Cortex of kidney (tissue), 1 donor: ENCODE measurements around the gene PRG2.

Experiments used
- DNase-seq: peaks from one replicate; lab custom pipeline; 2025; lab: John Stamatoyannopoulos, UW

Gene PRG2

DNA sequence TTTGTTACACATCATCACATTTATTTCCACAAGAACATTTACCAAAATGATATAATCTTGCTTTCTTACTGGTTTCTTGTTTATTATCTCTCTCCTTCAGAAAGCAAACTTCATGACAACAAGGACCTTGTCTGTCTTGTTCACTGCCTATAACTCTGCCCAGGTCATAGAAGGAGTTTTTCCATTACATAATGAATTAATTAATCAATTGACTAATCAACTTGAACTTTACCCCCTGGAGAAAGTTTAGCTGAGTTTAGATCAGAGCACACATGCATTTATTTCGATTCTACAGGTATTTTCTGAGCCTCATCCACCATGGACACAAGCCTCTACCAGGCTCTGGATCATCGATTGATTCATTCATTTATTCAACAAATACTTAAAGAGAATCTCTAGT is 6.3 kb upstream of the PRG2 start:
- DNase-seq: no peak

DNA sequence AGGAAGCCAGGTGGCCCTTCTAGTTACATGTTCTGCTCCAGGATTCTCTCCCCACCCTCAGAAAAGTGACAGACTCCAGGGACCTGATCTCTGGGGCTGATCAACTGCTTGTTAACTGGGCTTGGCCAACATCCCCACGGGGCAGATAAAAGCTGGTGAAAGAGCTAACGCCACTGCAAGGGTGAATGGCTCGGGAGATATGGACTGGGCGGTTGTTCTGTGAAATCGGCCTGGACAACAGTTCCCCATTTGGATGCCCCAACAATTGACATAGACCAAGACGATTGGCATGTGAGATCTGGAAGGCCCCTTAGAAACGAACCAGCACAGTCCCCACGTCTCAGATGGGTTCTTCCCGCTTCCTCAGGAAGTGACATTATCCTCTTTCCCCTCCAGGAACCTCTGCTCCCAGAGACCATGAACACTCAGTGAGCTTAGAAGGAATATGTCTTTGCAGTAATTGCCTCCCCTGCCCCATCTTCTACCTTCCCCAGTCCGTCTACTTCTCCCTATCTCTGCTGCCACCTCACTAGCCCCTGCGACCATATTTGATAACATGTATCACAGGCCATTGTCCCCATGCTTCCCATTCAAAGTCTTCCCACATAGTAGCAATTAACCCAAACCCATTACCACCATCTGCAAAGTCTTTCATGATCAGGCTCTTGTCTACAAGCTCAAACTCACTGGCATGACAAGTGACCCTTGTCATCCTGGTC is 5.6 kb upstream of the PRG2 start:
- no peak for DNase-seq

DNA sequence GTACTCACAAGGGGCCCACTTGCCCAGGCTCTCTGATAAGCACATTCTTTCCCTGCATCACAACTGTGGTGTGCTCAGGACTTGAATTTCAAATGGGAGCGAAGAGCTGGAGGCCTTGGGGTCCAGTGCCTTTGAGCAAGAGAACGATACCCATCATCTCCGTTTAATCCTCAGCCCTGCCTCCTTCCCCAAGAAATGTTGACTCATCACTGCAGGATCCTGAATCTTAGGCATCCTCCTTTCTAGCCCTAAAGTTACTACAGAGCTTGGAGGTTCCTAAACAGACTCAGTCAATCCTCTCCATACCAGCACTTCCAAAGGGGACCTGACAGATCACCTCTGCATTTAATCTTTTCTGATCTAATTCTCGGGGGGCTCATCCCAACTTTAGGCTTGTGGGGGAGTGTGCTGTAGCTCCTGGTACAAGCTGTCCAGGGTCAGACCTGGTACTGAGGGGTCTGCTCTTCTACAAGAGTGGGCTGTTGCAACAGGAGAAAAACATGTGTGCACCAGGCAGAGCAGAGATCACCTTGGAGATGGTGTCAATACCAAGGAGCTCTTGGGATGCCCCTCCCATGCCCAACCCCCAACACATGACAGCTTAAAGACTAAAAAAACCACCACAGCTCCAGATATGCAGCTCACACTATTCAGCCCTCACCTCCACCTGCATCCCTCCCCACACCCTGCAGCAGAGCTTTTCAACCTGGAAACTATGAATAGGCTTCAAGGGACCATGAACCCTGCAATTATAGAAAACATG is 3.9 kb upstream of the PRG2 start:
- DNase-seq: no peak

DNA sequence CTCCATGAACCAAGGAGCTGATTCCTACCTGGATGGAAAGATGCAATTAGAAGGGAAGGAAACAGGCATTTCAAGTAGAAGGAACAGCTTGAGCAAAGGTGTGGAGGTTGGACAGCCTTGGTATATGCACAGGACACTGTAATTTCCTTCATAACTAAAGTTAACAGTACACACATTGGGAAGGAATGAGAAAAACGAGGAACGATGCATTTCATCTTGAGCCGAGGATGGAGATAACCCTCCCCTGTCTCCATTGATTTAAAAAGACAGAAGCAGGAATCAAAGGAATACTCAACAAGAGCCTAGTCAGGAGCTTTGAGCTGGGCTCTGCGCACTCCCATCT is 2.3 kb upstream of the PRG2 start:
- no peak for DNase-seq

DNA sequence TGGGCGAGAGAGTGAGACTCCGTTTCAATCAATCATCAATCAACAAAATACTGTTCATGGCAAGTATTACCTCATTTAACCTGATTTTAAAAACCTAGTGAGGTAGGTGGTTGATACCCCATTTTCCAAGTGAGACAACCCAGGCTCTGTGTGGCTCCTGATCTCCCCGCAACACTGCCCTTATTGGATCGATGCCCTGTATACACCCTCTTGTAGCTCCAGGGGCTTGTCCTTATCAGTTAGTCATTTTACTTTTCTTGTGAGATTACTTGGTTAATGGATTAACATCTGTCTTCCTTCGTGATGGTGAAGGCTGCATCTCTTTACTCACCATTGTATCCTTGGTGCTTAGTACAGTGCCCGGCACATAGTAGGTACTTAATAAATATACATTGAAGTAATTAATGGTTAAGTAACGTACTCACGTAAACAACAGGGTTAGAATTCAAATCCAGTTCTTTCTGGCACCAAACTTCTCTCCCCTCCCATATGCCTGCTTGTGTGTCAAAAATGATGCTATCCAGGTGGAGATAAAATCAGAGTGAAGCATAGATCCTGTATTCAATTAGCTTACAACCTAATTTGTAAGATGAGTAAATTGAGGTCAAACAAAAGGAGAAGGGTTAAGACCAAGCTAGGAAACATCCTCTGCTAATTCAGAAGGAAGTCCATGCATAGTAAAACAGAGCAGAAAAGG is 1.8 kb upstream of the PRG2 start:
- DNase-seq: no peak

DNA sequence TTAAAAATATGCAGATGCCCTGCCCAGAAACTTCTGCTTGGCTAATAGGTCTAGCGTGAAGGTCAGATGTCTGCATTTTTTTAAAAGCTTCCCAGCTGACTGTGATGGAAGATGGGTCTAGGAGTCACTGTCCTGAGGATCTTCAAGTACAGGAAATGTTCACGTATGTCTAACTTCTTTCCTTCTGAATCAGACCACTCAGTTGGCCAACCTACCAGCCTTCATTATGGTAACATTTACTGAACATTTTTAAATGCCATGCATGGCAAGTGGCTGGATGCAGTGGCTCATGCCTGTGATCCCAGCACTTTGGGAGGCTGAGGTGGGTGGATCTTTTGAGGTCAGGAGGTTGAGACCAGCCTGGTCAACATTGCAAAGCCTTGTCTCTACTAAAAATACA is 1.1 kb upstream of the PRG2 start:
- DNase-seq: no peak

DNA sequence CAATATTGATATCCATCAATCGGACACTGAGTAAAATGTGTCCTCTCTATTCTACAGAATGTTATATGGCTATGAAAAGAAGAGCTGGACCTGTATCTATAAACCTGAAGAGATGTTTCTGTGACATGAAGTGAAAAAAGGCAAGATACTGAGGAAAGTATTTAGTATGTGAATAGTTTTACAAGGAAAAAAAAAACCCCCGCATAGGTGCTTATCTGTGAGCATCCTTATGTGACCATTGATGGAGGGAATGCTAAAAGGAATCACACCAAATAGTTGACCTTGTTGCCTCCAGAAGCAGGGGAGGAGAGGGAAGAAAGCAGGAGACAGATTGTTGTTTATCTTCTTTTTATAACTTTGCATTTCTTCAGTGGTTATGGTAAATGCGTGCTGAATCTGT is 661 bp upstream of the PRG2 start:
- no peak for DNase-seq

DNA sequence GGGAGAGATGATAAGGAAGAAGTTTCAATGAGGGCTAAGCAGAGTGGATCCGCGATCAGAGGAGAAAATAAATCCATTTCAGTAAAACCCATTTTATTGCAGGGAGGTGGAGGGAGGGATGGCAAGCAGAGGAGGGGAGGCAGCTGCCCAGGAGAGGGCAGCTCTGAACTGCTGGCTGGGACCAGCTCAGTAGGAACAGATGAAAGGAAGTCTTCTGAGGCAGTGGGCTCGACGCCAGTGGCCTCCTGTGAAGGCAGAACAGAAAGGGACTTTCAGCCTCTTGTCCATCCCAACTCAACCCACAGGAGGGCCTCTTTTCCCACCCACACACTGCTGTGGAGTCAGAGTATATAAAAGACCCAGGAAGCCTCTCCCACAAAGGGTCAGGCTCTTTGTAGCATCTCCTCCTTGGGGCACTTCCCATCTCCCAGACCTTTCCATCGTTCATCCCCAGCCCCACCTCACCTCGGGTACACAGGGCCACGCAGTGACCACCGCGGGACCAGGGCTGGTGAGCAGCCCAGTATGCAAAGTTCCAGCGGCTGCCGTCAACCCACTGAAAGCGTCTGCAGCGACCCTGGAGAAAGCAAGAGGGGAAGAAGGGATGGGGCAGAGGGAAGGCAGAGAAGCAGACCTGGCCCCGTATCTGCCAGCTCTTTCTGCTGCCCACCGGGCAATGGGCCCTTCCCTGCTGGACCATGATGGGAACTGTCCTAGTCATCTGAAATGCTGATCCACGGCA is 3.0 kb downstream of the PRG2 start:
- no peak for DNase-seq

DNA sequence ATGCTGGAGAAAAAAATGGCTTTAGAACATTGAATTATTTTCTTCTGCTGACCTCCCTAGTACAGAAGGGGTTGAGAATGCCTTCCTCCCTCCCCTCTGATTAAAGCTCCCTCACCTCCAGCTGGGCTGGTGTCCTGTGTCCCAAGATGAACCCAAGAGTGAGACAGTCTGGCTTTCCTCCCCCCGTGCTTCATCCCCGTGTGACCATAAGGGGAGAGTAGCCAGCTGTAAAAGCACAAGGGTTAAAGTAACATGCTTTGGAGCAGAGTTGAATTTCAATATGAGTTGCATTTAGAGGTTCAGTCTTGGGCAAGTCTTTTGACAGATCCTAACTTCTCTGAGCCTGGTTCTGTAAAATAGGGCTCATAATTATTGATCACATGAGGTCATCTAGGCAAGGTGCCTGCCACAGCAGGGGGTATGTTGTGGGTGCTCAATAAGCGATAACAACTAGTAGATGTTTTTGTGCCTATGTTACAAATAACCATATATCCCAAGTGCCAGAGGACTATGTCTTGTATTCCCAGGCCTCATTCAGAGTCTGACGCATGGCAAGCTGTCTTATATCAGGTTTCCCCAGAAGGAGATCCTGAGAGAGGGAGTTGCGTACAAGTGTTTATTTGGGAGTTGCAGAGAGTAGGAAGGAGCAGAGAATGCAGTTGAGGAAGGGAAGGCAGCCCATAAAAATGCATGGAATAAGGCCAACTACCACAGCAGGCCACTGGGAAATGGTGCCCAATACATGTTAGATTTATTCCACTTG is 4.1 kb downstream of the PRG2 start:
- no peak for DNase-seq

DNA sequence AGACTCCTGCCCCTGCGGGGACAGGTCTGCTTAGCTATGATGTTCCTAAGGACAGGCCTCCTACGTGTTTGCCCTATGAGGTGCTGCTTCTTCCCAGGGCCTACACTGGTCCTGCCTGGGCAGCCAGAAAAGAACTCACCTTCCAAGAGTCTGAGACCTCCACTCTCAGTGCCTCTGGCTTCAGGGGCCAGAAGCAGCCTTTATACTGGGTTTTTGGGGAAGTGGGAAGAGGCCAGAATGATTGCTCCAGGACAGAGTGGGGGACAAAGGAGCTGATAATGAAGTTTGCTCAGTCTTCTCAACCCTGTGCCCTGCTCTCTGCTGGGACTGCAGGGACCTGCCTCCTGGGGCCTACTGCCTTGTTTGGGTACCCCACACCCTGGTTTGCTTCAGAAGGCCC is 9.5 kb downstream of the PRG2 start, which contains the start of gene PRG3:
TSS of gene PRG3 (minus strand) at position 176 of the 400 bp plus-strand sequence. CDS start 442 bp downstream, outside the sequence.
- DNase-seq: no peak

DNA sequence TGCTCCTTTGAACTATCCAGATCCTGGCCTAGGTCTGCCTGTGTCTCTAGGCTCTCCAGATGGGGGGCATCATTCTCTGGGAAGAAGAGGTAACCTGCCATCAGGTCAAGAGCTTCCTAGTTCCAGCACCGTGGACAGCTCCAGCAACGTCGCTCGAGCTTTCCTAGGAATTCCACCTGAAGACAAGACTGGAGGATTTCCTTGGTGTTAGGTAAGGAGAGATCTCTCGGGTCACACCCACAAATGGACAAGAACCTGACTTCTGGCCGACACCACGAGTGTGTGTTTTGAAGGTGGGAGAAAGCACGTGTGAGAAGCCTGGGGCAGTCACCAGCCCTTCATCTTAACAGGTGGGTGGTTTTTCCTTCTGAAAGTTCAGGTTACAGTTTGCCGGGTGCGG is 10.7 kb downstream of the PRG2 start:
- no peak for DNase-seq

DNA sequence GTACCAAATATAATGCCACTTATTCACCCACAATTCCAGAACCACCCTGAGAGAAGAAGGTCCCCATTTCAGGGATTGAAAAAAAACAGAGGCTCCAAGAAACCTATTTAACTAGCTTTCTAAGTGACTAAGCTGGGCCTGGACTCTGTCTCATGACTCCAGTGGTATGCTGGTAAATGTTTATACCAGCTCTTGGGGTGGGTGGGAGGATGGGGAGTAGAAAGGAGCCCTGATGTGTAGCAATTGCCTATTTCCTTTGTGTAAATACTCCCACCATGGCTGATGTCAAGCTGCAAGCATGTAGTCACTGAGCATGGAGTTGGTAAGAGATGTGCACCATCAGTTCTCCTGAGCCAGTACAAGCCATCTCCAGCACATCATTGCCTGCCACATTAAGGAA is 12.3 kb downstream of the PRG2 start:
- DNase-seq: no peak

DNA sequence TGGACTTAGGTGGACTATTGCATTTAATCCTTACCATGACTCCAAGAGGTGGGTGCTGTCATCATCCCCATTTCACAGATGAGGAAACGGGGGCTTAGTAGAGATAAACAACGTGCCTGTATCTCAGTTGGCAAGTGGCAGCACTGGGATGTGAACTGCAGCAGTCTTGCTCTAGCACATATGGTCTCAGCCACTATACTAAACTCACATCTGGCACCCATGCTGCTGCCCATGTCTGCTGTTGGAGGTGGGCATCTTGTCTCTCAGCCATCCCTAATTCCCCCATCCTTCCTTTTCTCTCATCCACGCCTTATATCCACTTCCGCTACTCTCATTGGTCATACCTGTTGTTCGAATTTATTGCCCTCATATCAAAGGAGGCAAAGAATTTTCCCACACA is 13.3 kb downstream of the PRG2 start:
- no peak for DNase-seq

DNA sequence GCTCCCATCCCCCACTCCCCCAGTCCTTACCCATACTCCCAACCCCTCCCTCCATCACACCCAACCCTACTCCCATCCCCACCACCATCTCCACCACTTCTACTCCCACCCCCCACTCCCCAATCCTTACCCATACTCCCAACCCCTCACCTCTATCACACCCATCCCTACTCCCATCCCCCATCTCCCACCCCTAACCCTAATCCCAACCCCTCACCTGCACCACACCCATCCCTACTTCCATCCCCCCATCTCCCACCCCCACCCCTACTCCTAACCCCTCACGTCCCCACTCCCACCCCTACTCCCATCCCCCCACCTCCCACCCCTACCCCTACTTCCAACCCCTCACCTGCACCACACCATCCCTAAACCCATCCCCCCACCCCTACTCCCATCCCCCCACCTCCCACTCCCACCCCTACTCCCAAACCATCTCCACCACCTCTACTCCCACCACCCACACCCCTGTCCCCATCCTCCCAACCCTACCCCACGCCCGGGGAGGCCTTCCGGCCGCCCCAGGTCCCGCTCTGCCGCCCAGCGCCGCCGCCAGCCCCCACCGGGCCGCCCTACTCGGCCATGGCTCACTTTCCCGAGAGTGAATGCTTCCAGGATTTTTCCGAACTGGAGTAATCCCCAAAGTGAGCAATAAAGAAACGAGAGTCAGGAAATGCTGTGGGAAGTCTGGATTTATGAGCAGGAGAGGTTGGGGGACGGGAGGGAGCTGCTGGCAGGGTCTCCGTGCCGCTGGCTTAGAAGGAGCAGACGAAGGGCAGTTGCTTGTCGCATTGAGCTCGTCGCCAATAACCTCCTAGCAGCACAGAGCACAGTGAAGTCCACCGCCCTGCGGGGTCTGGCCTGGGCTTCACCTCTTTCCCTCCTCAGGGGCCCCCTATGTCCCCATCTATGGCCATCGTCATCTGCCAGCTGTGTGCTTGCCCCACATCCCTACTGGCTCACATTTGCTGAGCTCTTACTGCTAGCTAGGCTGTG is 14.1 kb downstream of the PRG2 start:
- DNase-seq: no peak

DNA sequence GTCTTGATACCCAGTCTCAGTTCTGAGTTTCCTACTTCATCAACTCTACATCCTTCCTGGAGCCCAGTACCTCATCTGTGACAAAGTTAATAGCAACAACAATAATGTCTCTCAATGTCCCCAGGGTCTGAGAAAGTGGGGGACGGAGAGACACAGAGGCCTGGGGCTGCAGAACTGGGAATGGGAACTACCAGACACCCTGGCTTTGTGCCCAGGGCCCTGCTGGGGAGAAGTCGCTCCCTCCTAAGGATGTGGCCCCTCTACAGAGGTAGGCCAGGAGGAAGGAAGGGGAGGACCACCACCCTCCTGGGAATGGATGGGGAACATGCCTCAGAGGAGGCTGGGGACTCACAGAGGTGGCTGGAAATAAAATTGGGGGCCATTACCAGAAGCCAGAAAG is 15.0 kb downstream of the PRG2 start:
- no peak for DNase-seq

DNA sequence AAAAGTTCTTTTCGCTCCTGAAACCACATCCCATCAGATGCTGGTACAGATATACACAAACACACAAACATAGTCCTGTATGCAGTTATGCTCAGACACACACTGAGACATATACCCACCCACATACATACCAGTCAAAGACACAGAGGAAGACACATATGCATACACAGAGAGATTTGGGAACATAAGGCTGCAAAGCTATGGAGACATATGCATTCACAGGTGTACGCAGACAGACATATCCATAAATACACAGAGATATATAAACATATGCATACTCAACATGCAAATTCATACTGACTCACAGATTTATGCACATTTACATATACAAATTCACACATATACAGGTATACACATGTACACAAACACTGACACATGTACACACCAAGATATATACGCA is 15.5 kb downstream of the PRG2 start:
- no peak for DNase-seq

DNA sequence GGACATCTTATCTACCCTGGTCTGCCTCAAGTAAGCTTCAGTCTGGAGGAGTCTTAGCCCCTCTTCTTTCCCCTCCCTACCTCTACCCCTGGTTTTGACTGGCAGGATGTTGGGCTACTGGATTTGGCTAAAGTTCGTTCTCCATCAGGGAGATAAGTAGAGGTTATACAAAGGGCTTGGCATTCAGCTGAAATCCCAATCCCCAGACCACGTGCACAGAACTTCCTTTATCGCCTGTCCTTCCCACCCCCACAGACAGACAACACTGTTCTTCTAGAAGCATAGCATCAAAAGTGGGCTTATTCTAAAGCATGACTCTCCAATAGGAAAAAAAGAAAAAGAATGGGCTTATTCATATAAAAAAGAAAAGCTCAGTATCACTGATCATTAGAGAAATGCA is 17.3 kb downstream of the PRG2 start:
- no peak for DNase-seq

DNA sequence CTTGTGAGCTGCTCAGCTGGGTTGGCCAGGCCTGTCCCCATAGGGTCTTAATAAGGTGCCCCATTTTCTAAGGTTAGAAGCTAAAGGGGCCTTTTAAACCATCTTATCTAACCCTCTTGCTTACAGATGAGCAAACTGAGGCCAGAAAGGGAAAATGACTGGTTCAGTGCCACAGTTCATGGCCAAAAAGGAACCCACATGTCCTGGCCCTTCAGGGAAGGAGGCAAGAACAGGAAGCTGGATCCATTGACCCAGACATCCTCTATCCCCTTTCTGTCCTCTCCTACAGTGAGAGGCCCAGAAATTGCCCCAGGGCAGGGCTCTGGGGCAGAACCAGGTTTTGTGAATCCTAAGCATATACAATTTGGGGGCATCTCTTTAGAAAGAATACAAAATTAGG is 19.5 kb downstream of the PRG2 start:
- DNase-seq: no peak

DNA sequence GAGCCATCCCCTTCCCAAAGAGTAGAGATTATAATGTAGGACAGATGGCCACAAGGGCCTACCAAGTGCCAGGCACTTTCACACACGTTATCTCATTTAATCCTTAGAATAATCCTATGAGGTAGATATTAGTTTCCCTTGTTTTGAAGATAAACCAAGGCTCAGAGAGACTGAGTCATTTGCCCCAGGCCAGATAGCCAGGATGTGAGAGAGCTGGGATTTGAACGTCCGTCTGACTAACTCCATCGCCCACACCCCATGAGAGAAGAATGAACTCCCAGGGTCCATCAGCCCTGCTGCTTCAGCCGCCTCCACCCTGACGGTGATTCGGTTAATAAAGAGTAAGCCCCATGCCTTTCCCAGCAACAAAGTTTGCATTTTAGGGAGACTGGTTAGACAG is 20.2 kb downstream of the PRG2 start:
- DNase-seq: no peak

DNA sequence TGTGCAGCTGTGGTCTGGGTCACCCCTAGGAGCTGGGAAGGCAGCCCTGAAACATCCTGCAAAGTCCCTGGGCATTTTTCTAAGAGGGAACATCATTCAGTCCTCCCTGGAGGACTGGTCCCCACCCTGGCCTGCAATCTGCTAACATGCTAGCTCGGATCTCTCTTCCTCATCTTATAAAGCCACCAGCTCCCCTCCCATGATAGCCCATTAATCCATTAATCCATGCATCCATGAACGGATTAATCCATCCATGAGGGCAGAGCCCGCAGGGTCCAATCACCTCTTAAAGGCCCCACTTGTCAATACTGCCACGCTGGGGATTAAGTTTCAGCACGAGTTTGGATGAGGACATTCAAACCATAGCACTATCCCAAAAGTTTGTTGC is 21.6 kb downstream of the PRG2 start:
- no peak for DNase-seq
